ENCODE results near the gene ANKAR.
"Not testable (repeated sequence)": the region's sequence is repeated elsewhere in the genome, so short reads cannot be mapped to it uniquely, and the experiment has no call there.

Gene ANKAR

GRCh38 chr2:189676471-189676870 lies 2.0 kb downstream of the ANKAR start:
- TF ChIP-seq CTCF (IDR thresholded peaks at IDR 0.05; ENCODE audit: low read depth, low read length, missing control alignments), result no peak
- H3K4me3 ChIP-seq (ENCODE audit: low read depth, low read length), result no peak overlapping the region
- no peak for DNase-seq (ENCODE audit: low read depth)

- TF ChIP-seq CTCF (IDR thresholded peaks at IDR 0.05; ENCODE audit: low read depth, low read length, missing control alignments), result no peak
- DNase-seq (ENCODE audit: low read depth), result no peak
- no peak overlapping the region for H3K4me3 ChIP-seq (ENCODE audit: low read depth, low read length)
Measured at GRCh38 chr2:189679226-189679625, 4.8 kb downstream of the ANKAR start.

DNA sequence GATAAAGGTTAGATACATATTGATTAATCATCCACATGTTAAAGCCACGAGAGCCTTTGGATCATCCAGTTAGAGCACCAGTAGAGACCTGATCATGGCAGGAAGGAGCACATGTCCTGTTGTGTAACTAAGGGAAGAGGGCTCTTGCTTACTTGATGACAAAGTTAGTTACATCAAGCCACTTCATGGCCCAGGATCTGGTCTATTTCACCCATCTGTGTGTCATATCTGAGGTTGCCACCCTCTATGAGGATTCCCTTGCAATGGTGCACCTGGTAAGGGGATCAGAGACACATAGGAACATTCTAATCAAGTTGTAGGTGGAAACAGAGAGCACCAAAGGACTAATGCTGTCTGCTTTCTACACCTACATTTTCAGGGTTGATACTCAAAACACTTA lies 6.7 kb downstream of the ANKAR start:
- DNase-seq (ENCODE audit: low read depth), result no peak
- H3K4me3 ChIP-seq (ENCODE audit: low read depth, low read length), result no peak overlapping the region
- no peak for TF ChIP-seq CTCF (IDR thresholded peaks at IDR 0.05; ENCODE audit: low read depth, low read length, missing control alignments)

DNA sequence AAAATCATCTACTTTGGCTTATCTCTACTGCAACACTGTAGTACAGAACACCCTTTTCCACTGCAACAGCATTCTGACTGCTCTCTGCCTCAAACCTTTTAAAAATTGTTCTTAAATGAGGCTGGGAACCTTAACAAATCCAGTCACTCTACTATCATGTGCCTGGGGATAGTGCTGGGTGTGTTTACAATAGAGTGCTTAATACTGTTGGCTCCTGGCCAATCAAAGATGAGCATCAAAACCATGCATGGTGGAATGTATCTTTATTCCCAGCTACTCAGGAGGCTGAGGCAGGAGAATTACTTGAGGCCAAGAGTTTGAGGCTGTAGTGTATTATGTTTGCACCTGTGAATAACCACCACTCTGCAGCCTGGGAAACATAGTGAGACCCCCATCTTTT lies 7.4 kb downstream of the ANKAR start:
- no peak for TF ChIP-seq CTCF (IDR thresholded peaks at IDR 0.05; ENCODE audit: low read depth, low read length, missing control alignments)

GRCh38 chr2:189683348-189683747 lies 8.9 kb downstream of the ANKAR start:
- no peak for TF ChIP-seq CTCF (IDR thresholded peaks at IDR 0.05; ENCODE audit: low read depth, low read length, missing control alignments)
- DNase-seq (ENCODE audit: low read depth), result no peak
- no peak overlapping the region for H3K4me3 ChIP-seq (ENCODE audit: low read depth, low read length)

More for the DNA sequence above, 7.4 kb downstream of the ANKAR start:
- DNase-seq (ENCODE audit: low read depth), result no peak
- H3K4me3 ChIP-seq (ENCODE audit: low read depth, low read length), result no peak overlapping the region

- TF ChIP-seq CTCF (IDR thresholded peaks at IDR 0.05; ENCODE audit: low read depth, low read length, missing control alignments), result no peak
- no peak overlapping the region for H3K4me3 ChIP-seq (ENCODE audit: low read depth, low read length)
- DNase-seq (ENCODE audit: low read depth), result no peak
Measured at GRCh38 chr2:189684811-189685210, 10.3 kb downstream of the ANKAR start.

DNA sequence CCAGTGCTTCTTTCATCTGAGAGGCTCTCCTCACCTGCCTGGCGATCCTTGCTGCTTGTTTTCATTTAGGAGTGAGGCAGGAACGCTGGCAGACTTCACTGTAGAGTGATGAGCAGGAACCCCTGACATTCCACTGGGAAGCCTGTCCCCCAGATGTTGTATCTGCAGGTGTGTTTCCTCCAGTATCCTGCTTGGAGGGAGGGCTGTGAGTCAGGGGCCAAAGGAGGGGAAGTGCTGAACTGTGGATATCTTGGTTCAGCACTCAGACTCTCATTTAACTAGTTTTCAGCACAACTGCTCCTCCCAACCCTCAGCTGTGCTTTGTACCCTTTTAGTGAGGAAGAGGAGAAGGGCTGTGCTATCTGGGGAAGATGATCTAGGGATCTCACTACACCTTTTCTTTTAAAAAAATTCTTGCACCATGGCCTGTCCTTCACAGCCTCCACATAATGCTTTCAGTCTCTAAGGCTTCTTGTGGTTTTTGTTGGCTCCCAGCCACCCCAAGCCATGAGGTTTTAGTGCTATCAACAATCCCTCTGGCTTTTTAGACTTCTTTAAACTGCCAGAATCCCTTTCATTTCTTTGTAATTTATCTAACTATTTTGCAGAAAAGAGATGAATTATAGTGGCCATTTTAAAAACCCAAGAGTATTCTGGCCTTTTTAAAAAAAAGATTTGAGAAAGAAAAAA lies 11.2 kb downstream of the ANKAR start:
- TF ChIP-seq CTCF (IDR thresholded peaks at IDR 0.05; ENCODE audit: low read depth, low read length, missing control alignments), result no peak
- no peak overlapping the region for H3K4me3 ChIP-seq (ENCODE audit: low read depth, low read length)
- no peak for DNase-seq (ENCODE audit: low read depth)

DNA sequence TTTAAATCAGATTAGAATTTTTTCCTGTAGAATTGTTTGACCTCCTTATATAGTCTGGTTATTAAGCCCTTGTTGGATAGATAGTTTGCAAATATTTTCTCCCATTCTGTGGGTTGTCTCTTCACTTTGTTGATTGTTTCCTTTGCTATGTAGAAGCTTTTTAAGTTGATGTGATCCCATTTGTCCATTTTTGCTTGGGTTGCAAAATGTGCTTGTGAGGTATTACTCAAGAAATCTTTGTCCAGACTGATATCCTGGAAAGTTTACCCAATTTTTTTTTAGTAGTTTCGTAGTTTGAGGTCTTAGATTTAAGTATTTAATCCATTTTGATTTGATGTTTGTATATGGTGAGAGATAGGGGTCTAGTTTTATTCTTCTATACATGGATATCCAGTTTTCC lies 13.3 kb downstream of the ANKAR start:
- not testable (repeated sequence) for DNase-seq (ENCODE audit: low read depth); H3K4me3 ChIP-seq (ENCODE audit: low read depth, low read length)

Measured in GM12864 (cell line).